Measurements from ENCODE around the gene TIMM13. TPM values are rescaled to one million over a fixed set of nuclear protein-coding genes. Genes with fewer than 3 reads are reported as not detected.

TIMM13 gene
- total RNA-seq, 1 experiment from 2014 or later, result 48.3 TPM

- DNase-seq (ENCODE audit: low read depth), result no peak
Observed at GRCh38 chr19:2382530-2383222, 44.7 kb downstream of the TIMM13 start.

GRCh38 chr19:2381148-2381820 is 46.1 kb downstream of the TIMM13 start:
- peak; percentile 29 for DNase-seq (ENCODE audit: low read depth)

- DNase-seq (ENCODE audit: low read depth), result no peak
Observed at GRCh38 chr19:2380567-2380966, 46.8 kb downstream of the TIMM13 start.

DNA sequence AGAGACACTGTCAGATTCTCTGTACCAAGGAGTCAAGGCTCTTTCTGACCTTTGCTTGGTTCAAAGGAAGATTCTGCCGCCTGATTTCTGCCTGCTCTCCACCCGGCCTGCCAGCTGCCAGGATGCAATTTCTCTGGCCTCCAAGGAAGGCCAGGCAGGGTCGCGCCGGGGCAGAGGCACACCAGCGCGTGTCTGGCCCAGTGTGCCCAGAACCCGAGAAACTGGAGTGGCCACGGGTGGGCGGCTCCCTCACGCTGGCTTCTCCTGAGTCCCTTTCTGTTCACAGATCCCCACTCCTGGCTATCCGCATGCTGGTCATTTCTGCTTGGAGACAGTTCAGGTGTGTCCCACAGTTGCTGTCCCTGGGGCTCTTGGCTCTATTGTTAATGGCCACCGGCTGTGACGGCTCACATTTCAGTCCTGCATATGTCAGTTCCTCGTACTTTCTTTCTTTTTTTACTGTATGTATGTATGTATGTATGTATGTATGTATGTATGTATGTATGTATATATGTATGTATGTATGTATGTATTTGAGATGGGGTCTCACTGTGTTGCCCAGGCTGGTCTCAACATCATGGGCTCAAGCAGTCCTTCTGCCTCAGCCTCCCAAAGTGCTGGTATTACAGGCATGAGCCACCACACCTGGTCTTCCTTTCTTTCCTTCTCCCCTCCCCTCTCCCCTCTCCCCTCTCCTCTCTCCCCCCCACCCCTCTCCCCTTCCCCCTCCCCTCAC is 50.4 kb downstream of the TIMM13 start:
- DNase-seq (ENCODE audit: low read depth), result no peak

Other genes starting within 250 kb of the TIMM13 start
- 75.4 and 79.5 TPM in 2 replicates for gene PLEKHJ1, start 191.3 kb downstream of the TIMM13 start, total RNA-seq (2014; rRNA removed; shearing (Covaris generic))
- gene SF3A2, start 190.8 kb downstream of the TIMM13 start, total RNA-seq (2014; rRNA removed; shearing (Covaris generic)), result 36.9 and 44.0 TPM in 2 replicates
- gene AMH, start 178.3 kb downstream of the TIMM13 start, total RNA-seq (2014; rRNA removed; shearing (Covaris generic)), result 1.5 and 2.9 TPM in 2 replicates
- gene JSRP1, start 171.2 kb downstream of the TIMM13 start, total RNA-seq (2014; rRNA removed; shearing (Covaris generic)), result not detected in 2 replicates
- gene PEAK3, start 145.4 kb downstream of the TIMM13 start, total RNA-seq (2014; rRNA removed; shearing (Covaris generic)), result not detected in 2 replicates
- gene LINGO3, start 119.4 kb downstream of the TIMM13 start, total RNA-seq (2014; rRNA removed; shearing (Covaris generic)), result not detected in 2 replicates
- gene LSM7, start 99.0 kb downstream of the TIMM13 start, total RNA-seq (2014; rRNA removed; shearing (Covaris generic)), result 275 and 327 TPM in 2 replicates
- gene SPPL2B, start 98.9 kb downstream of the TIMM13 start, total RNA-seq (2014; rRNA removed; shearing (Covaris generic)), result 17.2 and 31.9 TPM in 2 replicates
- gene TMPRSS9, start 67.3 kb downstream of the TIMM13 start, total RNA-seq (2014; rRNA removed; shearing (Covaris generic)), result not detected in 2 replicates
- gene LMNB2, start 29.4 kb upstream of the TIMM13 start, total RNA-seq (2014; rRNA removed; shearing (Covaris generic)), result 57.9 and 114 TPM in 2 replicates
- gene GADD45B, start 48.5 kb upstream of the TIMM13 start, total RNA-seq (2014; rRNA removed; shearing (Covaris generic)), result 38.8 and 54.0 TPM in 2 replicates

Measured in M059J (cell line).